ENCODE measurements around the gene UNC119B.

Gene UNC119B

GRCh38 chr12:120755269-120755668, 45.0 kb downstream of the UNC119B start:
- Histone ChIP-seq H3K9me2 (replicated peaks; ENCODE audit: insufficient read depth, low read length) (no peaks in the 10 kb centered on the region), H3K27me3 (replicated peaks; ENCODE audit: insufficient read depth, low read length) (no peaks in the 10 kb centered on the region), H3K4me1 (ENCODE audit: low read length) (no peaks in the 10 kb centered on the region), H3K9ac (ENCODE audit: low read length) (no peak overlapping the region), H4K20me1 (ENCODE audit: insufficient read depth, low read length) (no peaks in the 10 kb centered on the region), H3K79me2 (ENCODE audit: low read length) (no peaks in the 10 kb centered on the region), H3K9me3 (replicated peaks; ENCODE audit: insufficient read depth, low read length) (no peaks in the 10 kb centered on the region), H3K36me3 (replicated peaks; ENCODE audit: insufficient read depth, low read length) (no peaks in the 10 kb centered on the region), H2AFZ (ENCODE audit: low read length) (no peak overlapping the region), H3K4me2 (ENCODE audit: low read depth, low read length) (no peak overlapping the region), H3F3A (ENCODE audit: insufficient read depth, low read length) (no peaks in the 10 kb centered on the region), H3K27ac (ENCODE audit: low read length) (no peak overlapping the region), H3K4me3 (ENCODE audit: low read length) (no peak overlapping the region)
- no peak for TF ChIP-seq EZH2phosphoT487 (IDR thresholded peaks at IDR 0.05; ENCODE audit: low read length)
- no peak for TF ChIP-seq CTCF (IDR thresholded peaks at IDR 0.05; ENCODE audit: low read length)
- TF ChIP-seq EZH2 (optimal IDR thresholded peaks at IDR 0.05; ENCODE audit: low read depth, low read length), result no peak
- DNase-seq, result no peak

- no peak overlapping the region for H3K4me3 ChIP-seq (ENCODE audit: low read length)
- no peaks in the 10 kb centered on the region for H3K9me2 ChIP-seq (replicated peaks; ENCODE audit: insufficient read depth, low read length)
- H3K9ac ChIP-seq (ENCODE audit: low read length), result no peak overlapping the region
- DNase-seq, result no peak
- no peaks in the 10 kb centered on the region for H3K4me1 ChIP-seq (ENCODE audit: low read length)
- H3K4me2 ChIP-seq (ENCODE audit: low read depth, low read length), result no peak overlapping the region
- H2AFZ ChIP-seq (ENCODE audit: low read length), result no peak overlapping the region
- H3F3A ChIP-seq (ENCODE audit: insufficient read depth, low read length), result no peaks in the 10 kb centered on the region
- H3K27ac ChIP-seq (ENCODE audit: low read length), result no peak overlapping the region
- no peaks in the 10 kb centered on the region for H3K9me3 ChIP-seq (replicated peaks; ENCODE audit: insufficient read depth, low read length)
- H3K79me2 ChIP-seq (ENCODE audit: low read length), result no peaks in the 10 kb centered on the region
- no peaks in the 10 kb centered on the region for H4K20me1 ChIP-seq (ENCODE audit: insufficient read depth, low read length)
- TF ChIP-seq EZH2phosphoT487 (IDR thresholded peaks at IDR 0.05; ENCODE audit: low read length) (no peak), CTCF (IDR thresholded peaks at IDR 0.05; ENCODE audit: low read length) (no peak), EZH2 (optimal IDR thresholded peaks at IDR 0.05; ENCODE audit: low read depth, low read length) (no peak)
- no peaks in the 10 kb centered on the region for H3K27me3 ChIP-seq (replicated peaks; ENCODE audit: insufficient read depth, low read length)
- no peaks in the 10 kb centered on the region for H3K36me3 ChIP-seq (replicated peaks; ENCODE audit: insufficient read depth, low read length)
Observed at GRCh38 chr12:120757226-120757742, 47.0 kb downstream of the UNC119B start.

GRCh38 chr12:120757949-120758348, 47.7 kb downstream of the UNC119B start:
- H3K4me1 ChIP-seq (ENCODE audit: low read length), result no peaks in the 10 kb centered on the region
- H3F3A ChIP-seq (ENCODE audit: insufficient read depth, low read length), result no peaks in the 10 kb centered on the region
- H3K9ac ChIP-seq (ENCODE audit: low read length), result no peak overlapping the region
- no peak for TF ChIP-seq CTCF (IDR thresholded peaks at IDR 0.05; ENCODE audit: low read length)
- no peak for TF ChIP-seq EZH2phosphoT487 (IDR thresholded peaks at IDR 0.05; ENCODE audit: low read length)
- no peak for TF ChIP-seq EZH2 (optimal IDR thresholded peaks at IDR 0.05; ENCODE audit: low read depth, low read length)
- H3K27ac ChIP-seq (ENCODE audit: low read length), result no peak overlapping the region
- no peaks in the 10 kb centered on the region for H3K9me2 ChIP-seq (replicated peaks; ENCODE audit: insufficient read depth, low read length)
- DNase-seq, result no peak
- no peak overlapping the region for H3K4me2 ChIP-seq (ENCODE audit: low read depth, low read length)
- H3K27me3 ChIP-seq (replicated peaks; ENCODE audit: insufficient read depth, low read length), result no peaks in the 10 kb centered on the region
- H3K9me3 ChIP-seq (replicated peaks; ENCODE audit: insufficient read depth, low read length), result no peaks in the 10 kb centered on the region
- no peaks in the 10 kb centered on the region for H3K79me2 ChIP-seq (ENCODE audit: low read length)
- no peaks in the 10 kb centered on the region for H4K20me1 ChIP-seq (ENCODE audit: insufficient read depth, low read length)
- H3K36me3 ChIP-seq (replicated peaks; ENCODE audit: insufficient read depth, low read length), result no peaks in the 10 kb centered on the region
- no peak overlapping the region for H3K4me3 ChIP-seq (ENCODE audit: low read length)
- H2AFZ ChIP-seq (ENCODE audit: low read length), result no peak overlapping the region
